HCT116 (cell line): ENCODE data around the gene PRTG. TPM values are rescaled to one million over a fixed set of nuclear protein-coding genes. Genes with fewer than 3 reads are reported as not detected.
A peak's percentile ranks its signal among the peaks of the same experiment; 100 is the strongest.

Experiments used
- ATAC-seq: fragments of 200-7000 bp; cut with Tn5 transposase; 2 replicates; pipeline ENCODE4 v1.9.1; 2020; ENCODE audit warnings: mild to moderate bottlenecking, moderate library complexity
- BruUV-seq: library from RNA; stranded (reverse); fragments of 400-500 nt; replicated peaks from 2 replicates; lab custom pipeline; 2021; lab: Mats Ljungman, UMichigan
- CTCF ChIA-PET: fragments of 300-600 bp; sonication (Branson Sonifier 250); formaldehyde crosslinking; loops from one replicate; lab custom pipeline; 2021; ENCODE audit warnings: antibody characterized with exemption; lab: Charles Lee
- POLR2A ChIA-PET: fragments of 300-600, 350-600 bp; sonication (Branson Sonifier 250); formaldehyde crosslinking; loops from one replicate; lab custom pipeline; 2021; ENCODE audit warnings: antibody characterized with exemption; lab: Charles Lee
- RAD21 ChIA-PET, 2 experiments: fragments of 300-600 bp; sonication (Branson Sonifier 250); formaldehyde crosslinking; loops; one replicate each; lab custom pipeline; 2023; ENCODE audit warnings: low total read pairs in 2 of 2; ENCODE audit not compliant: uncharacterized antibody in 2 of 2, unreplicated experiment in 2 of 2, low non-redundant PET in 1 of 2; lab: Charles Lee
- DNase-seq: peaks from one replicate; pipeline ENCODE4 v3.0.0-alpha.2; 2010; ENCODE audit warnings: low read depth, low spot score
- H2AFZ ChIP-seq: fragments of 200-600 bp; shearing (Covaris generic), sonication (generic); 2 replicates; pipeline ENCODE4 v1.6.1; 2017; ENCODE audit warnings: low read depth, mixed run types, mixed read lengths, antibody characterized with exemption, low read length; ENCODE audit not compliant: poor library complexity, severe bottlenecking
- H3K27ac ChIP-seq: 2 replicates; pipeline ENCODE4 v1.5.1; 2012; ENCODE audit warnings: low read depth, low read length
- H3K27me3 ChIP-seq: fragments of 200-600 bp; sonication (generic); 2 replicates; pipeline ENCODE4 v1.6.1; 2016; ENCODE audit warnings: mixed run types, low read length, mixed read lengths; ENCODE audit not compliant: insufficient read depth
- H3K36me3 ChIP-seq, 2 experiments: fragments of 200-500 bp in 1 of 2; fragments of 200-600 bp in 1 of 2; sonication (Bioruptor generic) in 1 of 2; sonication (generic) in 1 of 2; 2 replicates each; pipeline versions ENCODE4 v1.5.1 to v1.6.1; 2014 to 2016; ENCODE audit warnings: low read length in 2 of 2, inconsistent platforms in 1 of 2, mixed read lengths in 1 of 2, mixed run types in 1 of 2; ENCODE audit not compliant: insufficient read depth in 2 of 2, control insufficient read depth in 1 of 2
- H3K4me1 ChIP-seq, 2 experiments: fragments of 200-600 bp in 1 of 2; sonication (generic) in 1 of 2; 2 replicates each; pipeline versions ENCODE4 v1.5.1 to v1.6.1; 2012 to 2017; ENCODE audit warnings: low read length in 2 of 2, inconsistent platforms in 1 of 2, mild to moderate bottlenecking in 1 of 2, mixed read lengths in 1 of 2, mixed run types in 1 of 2, moderate library complexity in 1 of 2; ENCODE audit not compliant: insufficient read depth in 2 of 2, control insufficient read depth in 1 of 2
- H3K4me2 ChIP-seq: fragments of 200-600 bp; sonication (generic); 2 replicates; pipeline ENCODE4 v1.6.1; 2017; ENCODE audit warnings: mixed run types, low read length, mixed read lengths
- H3K4me3 ChIP-seq, 2 experiments: fragments of 200-600 bp in 1 of 2; sonication (generic) in 1 of 2; replicated peaks in 1 of 2; 2 replicates each; pipeline ENCODE4 v1.5.1; 2011 to 2016; ENCODE audit warnings: low read length in 2 of 2, control low read depth in 1 of 2, low read depth in 1 of 2, mild to moderate bottlenecking in 1 of 2, mixed read lengths in 1 of 2, mixed run types in 1 of 2
- H3K79me2 ChIP-seq: fragments of 200-600 bp; sonication (generic); 2 replicates; pipeline ENCODE4 v1.6.1; 2017; ENCODE audit warnings: mild to moderate bottlenecking, mixed run types, low read length, moderate library complexity, mixed read lengths; ENCODE audit not compliant: insufficient read depth
- H3K9ac ChIP-seq: fragments of 200-600 bp; sonication (generic); 2 replicates; pipeline ENCODE4 v1.6.1; 2016; ENCODE audit warnings: low read length, mixed read lengths
- H3K9me2 ChIP-seq: fragments of 200-600 bp; sonication (generic), shearing (Covaris generic); 2 replicates; pipeline ENCODE4 v1.6.1; 2017; ENCODE audit warnings: mixed run types, mild to moderate bottlenecking, moderate library complexity; ENCODE audit not compliant: insufficient read depth
- H3K9me3 ChIP-seq, 2 experiments: fragments of 200-500 bp in 1 of 2; fragments of 200-600 bp in 1 of 2; sonication (Bioruptor generic) in 1 of 2; sonication (generic) in 1 of 2; 2 replicates each; pipeline ENCODE4 v1.6.1; 2014 to 2017; ENCODE audit warnings: low read length in 2 of 2, mixed read lengths in 2 of 2, inconsistent platforms in 1 of 2, low read depth in 1 of 2, mild to moderate bottlenecking in 1 of 2, mixed run types in 1 of 2, moderate library complexity in 1 of 2; ENCODE audit not compliant: control insufficient read depth in 1 of 2, insufficient read depth in 1 of 2
- H4K20me1 ChIP-seq: fragments of 200-600 bp; sonication (generic), shearing (Covaris generic); 2 replicates; pipeline ENCODE4 v1.6.1; 2017; ENCODE audit warnings: mixed run types, mild to moderate bottlenecking, moderate library complexity; ENCODE audit not compliant: insufficient read depth
- CEBPB ChIP-seq: IDR thresholded peaks from 2 replicates; pipeline ENCODE4 v1.6.1; 2012; ENCODE audit warnings: low read depth
- EZH2 ChIP-seq: fragments of 200-600 bp; sonication (generic); IDR thresholded peaks from 2 replicates; pipeline ENCODE4 v1.6.1; 2017; ENCODE audit warnings: antibody characterized with exemption, mixed run types
- POLR2AphosphoS5 ChIP-seq: IDR thresholded peaks from 2 replicates; pipeline ENCODE4 v1.6.1; 2011; ENCODE audit warnings: mild to moderate bottlenecking, low read depth, low read length, moderate library complexity
- RAD21 ChIP-seq: IDR thresholded peaks from 2 replicates; pipeline ENCODE4 v1.6.1; 2012; ENCODE audit warnings: low read depth, mild to moderate bottlenecking
- TCF7L2 ChIP-seq: IDR thresholded peaks from 2 replicates; pipeline ENCODE4 v1.7.0; 2011; ENCODE audit warnings: borderline replicate concordance, inconsistent platforms; ENCODE audit not compliant: insufficient read depth, insufficient read length; ENCODE audit errors: extremely low read depth
- YY1 ChIP-seq: IDR thresholded peaks from 2 replicates; pipeline ENCODE4 v1.6.1; 2011; ENCODE audit warnings: low read length, low read depth, moderate library complexity, mild to moderate bottlenecking; ENCODE audit not compliant: insufficient replicate concordance; ENCODE audit errors: extremely low read depth
- intact Hi-C: fragments of 100-400 bp; cut with micrococcal nuclease; formaldehyde crosslinking; loops from 2 replicates; pipeline ENCODE4 v1.10.0; 2022
- total RNA-seq: library from RNA; stranded (reverse); gene quantifications from one replicate; pipeline ENCODE4 v1.2.1, GENCODE V29; 2021; ENCODE audit not compliant: unreplicated experiment
- TF ChIP-seq, protein P1 (sequence below): IDR thresholded peaks from 2 replicates; pipeline ENCODE4 v1.6.1; 2012
- TF ChIP-seq, protein P2 (sequence below): IDR thresholded peaks from 2 replicates; pipeline ENCODE4 v1.6.1; 2012

Gene PRTG
- total RNA-seq, 1 experiment from 2014 or later = not detected

DNA sequence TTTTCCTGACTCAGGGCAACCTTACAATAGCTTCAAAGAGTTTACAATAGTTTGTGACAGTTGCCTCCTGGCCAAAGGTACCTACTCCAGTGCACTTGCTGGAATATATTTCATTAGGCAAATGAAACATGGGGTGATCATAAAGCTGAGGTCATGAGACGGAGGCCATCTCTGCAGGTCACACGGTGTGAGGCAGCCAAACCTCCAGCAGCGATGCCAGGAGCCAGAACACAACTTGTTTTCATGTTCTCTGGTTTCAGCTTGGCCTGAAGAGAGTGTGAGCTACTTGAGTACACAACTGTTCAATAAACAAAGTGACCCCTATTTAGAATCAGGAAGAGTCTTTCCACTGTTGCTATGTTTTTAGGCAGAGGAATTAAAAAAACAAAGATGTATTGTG is 112.1 kb downstream of the PRTG start:
- no peak for TF ChIP-seq CEBPB
- TF ChIP-seq, protein P1, sequence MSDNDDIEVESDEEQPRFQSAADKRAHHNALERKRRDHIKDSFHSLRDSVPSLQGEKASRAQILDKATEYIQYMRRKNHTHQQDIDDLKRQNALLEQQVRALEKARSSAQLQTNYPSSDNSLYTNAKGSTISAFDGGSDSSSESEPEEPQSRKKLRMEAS = no peak
- Histone ChIP-seq H3K27me3 (no peaks in the 10 kb centered on the region), H4K20me1 (no peaks in the 10 kb centered on the region), H3K9ac (no peak overlapping the region), H2AFZ (peak overlapping the region; percentile 37), H3K36me3 (no peaks in the 10 kb centered on the region), H3K9me3 (no peaks in the 10 kb centered on the region), H3K4me1 (peaks cover 12 to 27% of the 10 kb centered on the region in 2 experiments), H3K4me3 (no peak overlapping the region), H3K79me2 (no peaks in the 10 kb centered on the region), H3K9me2 (no peaks in the 10 kb centered on the region), H3K4me2 (no peak overlapping the region), H3K27ac (no peak overlapping the region)
- no peak for DNase-seq
- ChIA-PET POLR2A (interaction anchor here (0.6 kb wide), 1 partner anchor 18 kb away, joined by 3 read pairs; no protein-coding TSS in a partner anchor), RAD21 (no interaction called here), CTCF (interaction anchor here (0.6 to 1.4 kb wide), 3 partner anchors 9 to 104 kb away, joined by 3 read pairs; no protein-coding TSS in a partner anchor)
- intact Hi-C loops = no loop called here
- ATAC-seq = no peak
- BruUV-seq = no TSS peak

DNA sequence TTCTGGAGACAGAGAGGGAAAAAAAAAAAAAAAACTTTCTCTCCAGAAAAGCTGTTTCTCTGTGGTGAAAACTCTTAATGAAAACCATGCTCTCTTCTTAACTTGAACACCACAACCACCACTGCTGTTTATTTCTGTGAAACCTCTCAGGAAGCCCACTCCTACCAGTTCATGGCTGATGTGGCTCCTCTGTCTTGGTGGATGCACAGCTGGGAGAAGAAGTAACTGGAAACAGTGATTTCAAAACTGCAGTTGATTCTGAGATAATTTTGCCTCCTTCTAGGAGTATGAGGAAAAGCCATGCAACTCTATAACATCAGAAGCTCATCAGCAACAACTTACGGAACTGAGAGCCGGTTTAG is 114.6 kb downstream of the PRTG start:
- H2AFZ ChIP-seq = peak overlapping the region; percentile 92
- H4K20me1 ChIP-seq = no peaks in the 10 kb centered on the region
- H3K4me2 ChIP-seq = peak overlapping the region; percentile 71
- H3K4me3 ChIP-seq = no peak overlapping the region
- ChIA-PET CTCF (interaction anchor here (0.7 to 1.2 kb wide), 2 partner anchors 102 to 120 kb away, joined by 3 to 7 read pairs; no protein-coding TSS in a partner anchor), RAD21 (no interaction called here), POLR2A (interaction anchor here (0.5 to 1.2 kb wide), 5 partner anchors 10 to 578 kb away, joined by 3 to 8 read pairs (median 3); partner anchors contain the start of gene PIERCE2)
- ATAC-seq (no peak), DNase-seq (no peak)
- intact Hi-C loops = no loop called here
- H3K4me1 ChIP-seq = peaks cover 12 to 27% of the 10 kb centered on the region in 2 experiments
- H3K9me2 ChIP-seq = no peaks in the 10 kb centered on the region
- H3K27ac ChIP-seq = peak overlapping the region; percentile 54
- H3K9me3 ChIP-seq = no peaks in the 10 kb centered on the region
- H3K36me3 ChIP-seq = no peaks in the 10 kb centered on the region
- TF ChIP-seq, protein P2, sequence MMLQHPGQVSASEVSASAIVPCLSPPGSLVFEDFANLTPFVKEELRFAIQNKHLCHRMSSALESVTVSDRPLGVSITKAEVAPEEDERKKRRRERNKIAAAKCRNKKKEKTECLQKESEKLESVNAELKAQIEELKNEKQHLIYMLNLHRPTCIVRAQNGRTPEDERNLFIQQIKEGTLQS = no peak
- TF ChIP-seq POLR2AphosphoS5 (no peak), RAD21 (no peak), EZH2 (no peak), TCF7L2 (no peak), YY1 (no peak)
- TF ChIP-seq, protein P1 = no peak
- BruUV-seq = no TSS peak
- H3K79me2 ChIP-seq = no peaks in the 10 kb centered on the region
- H3K27me3 ChIP-seq = no peaks in the 10 kb centered on the region
- H3K9ac ChIP-seq = peak overlapping the region; percentile 34; the same call in 1 of the 2 replicates
